Cerebellar nuclear complex (tissue), 1 donor: ENCODE results near the gene C6orf58.
"Not testable (repeated sequence)": the region's sequence is repeated elsewhere in the genome, so short reads cannot be mapped to it uniquely, and the experiment has no call there.

Source experiments
- DNase-seq, 2 experiments: peaks; one replicate each; lab custom pipeline; 2025; lab: John Stamatoyannopoulos, UW

Gene C6orf58

DNA sequence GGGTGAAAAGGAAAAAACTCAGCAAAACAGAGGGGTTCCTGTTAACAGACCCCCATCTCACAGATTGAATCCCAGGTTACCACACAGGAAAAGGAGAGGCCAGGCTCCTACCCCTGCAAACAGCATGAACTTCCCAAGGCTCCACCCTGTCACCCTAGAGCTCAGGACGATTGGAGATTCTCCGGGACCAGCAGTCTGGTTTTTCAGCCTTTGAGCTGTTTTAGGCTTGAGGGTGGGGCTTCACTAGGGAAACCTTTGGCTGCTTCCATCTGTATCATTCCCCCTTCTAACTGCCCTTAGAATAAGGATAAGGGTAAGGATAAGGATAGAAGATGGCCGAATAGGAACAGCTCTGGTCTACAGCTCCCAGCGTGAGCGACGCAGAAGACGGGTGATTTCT lies 16.0 kb downstream of the C6orf58 start:
- DNase-seq: no peak

DNA sequence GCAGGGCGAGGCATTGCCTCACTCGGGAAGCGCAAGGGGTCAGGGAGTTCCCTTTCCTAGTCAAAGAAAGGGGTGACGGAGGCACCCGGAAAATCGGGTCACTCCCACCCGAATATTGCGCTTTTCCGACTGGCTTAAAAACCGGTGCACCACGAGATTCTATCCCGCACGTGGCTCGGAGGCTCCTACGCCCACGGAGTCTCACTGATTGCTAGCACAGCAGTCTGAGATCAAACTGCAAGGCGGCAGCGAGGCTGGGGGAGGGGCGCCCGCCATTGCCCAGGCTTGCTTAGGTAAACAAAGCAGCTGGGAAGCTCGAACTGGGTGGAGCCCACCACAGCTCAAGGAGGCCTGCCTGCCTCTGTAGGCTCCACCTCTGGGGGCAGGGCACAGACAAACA lies 16.5 kb downstream of the C6orf58 start:
- not testable (repeated sequence) for DNase-seq

DNA sequence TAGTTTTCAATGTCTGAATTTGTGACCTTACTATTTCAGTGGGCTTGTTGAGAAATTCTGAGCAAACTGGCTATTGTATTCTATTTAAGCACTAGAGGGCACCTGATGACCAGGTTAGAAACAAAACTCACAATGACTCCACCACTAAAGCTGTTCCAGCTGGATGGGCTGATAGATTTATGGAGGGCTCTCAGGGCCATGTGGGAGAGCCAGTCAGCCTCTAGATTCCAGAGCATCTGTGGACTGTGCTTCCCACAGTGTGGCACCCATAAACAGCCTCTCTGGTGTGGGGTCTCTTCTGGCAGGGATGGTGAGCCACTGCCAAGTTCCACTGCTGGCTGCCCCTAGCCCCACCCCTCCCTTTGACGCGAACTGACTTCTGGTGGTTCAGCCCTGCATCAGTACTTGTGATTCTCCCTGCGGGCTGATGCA lies 29.2 kb downstream of the C6orf58 start:
- no peak for DNase-seq

DNA sequence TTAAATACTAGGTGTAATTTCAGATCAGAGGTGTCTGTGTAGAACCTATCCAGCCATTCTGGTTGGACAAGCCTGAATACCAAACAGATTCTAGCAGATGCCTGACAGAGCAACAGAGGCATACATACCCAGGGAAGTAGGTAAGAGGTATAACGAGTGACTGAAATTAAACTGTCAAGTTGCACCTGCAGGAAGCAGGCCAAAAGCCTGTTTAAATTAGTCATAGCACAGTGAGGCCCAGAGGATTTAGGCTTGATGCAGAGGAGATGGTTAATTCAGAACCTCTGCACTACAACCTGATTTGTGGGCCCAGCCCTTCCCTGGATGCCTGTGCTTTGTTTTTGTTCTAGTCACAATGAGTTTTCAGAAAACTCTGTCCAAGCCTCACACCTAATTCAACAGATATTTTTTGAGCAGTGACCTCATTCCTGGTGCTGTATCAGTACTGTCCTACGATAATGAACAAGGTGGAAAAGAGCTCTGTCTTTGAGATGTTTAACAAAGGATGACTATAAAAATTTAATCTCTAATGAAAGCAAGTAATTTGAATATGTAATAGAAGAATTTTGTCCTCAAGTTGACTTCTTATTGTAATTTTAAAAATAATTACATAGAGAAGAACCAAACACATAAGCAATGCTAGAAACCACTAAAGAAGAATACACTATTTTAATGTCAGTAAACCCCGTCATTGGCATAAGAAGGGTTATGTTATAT lies 31.7 kb downstream of the C6orf58 start:
- no peak for DNase-seq

DNA sequence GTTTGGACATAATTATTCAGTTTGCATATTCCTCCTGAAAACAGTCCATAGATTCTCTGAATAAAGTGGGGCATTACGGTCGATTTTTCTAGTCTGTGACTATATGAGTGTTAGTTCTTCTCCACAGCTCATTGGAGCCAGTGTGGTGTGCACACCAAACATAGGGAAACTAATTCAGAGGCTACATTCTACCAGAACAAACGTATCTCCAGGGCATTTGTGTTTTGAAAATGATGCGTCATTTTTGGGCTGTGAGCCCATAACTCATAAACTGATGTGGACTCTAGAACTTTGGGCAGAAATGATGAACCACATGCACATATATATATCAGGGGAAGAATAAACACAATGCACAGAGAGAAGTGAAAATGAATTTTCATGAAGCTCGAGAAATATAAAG lies 41.8 kb downstream of the C6orf58 start:
- DNase-seq: no peak

DNA sequence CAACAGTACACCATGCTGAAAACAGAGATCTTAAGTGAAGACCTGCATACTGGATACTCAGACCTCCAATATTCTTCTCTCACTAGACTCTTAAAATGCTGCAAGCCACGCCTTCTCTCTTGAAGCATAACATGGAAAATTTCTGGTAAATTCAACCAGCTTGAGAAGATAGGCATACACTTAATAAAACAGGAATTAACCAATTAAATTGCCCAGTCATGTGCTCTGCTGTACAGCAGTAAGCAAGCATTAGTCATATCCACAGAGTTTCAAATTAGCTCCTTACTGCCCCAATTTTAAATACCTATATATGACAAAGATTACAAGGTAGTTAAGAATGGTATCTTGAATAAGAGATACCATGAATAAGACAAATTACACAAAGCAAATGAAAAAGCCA lies 53.8 kb downstream of the C6orf58 start:
- DNase-seq: no peak

DNA sequence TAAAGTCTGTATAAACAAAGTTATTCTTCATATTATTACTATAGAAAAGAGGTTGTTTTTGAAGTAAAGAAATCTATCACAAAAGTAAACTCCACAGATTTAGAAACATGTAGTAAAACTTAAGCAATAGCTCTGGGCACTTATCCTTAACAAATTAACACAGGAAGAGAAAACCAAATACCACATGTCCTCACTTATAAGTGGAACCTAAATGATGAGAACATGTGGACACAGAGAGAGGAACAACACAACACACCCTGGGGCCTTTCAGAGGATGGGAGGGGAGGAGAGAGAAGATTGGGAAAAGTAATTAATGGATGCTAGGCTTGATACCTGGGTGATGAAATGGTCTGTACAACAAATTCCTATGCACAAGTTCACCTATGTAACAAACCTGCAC lies 57.2 kb downstream of the C6orf58 start:
- no peak for DNase-seq

DNA sequence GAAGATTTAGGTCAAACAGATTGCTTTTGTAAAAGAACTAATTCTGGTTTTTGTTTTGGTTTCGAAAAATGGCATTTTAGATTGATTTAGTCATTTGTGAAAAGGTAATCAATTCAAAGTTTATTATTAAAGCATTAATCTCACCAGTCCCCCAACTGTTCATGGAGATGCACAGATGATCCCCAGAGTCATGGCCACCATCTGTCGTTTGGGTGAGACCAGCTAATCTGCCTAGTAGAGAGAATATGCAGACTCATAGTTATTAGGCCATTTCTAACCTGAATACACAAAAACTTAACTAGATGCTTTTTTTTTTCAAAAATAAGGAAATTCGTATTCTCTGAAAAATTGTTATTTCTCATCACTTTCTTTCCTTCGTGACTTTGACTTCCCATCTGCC lies 58.1 kb downstream of the C6orf58 start:
- DNase-seq: no peak

DNA sequence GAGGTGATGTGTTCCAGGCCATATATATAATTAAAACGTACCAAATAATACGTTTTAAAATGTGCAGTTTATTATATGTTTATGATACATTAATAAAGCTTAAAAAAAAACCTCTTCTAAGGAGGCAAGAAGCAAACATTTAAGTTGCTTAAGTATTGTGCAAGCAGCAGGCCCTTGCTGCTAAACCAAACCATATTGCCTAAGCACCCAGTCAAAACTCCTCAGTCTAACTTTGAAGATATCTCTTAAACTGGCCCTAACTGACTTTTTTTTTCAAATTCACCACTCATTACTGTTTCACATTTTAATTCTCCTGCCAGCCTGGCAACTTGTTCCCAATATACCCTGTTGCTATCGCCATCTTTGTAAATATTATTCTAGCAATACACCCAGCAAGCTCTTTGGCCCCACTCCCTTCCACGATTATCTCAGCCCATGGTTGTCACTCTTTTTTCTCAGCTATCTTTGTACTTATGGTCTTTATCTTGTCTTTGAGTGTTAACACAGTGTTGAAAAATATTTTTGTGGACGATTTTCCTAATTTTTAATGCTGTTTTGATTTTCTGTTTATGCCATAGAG lies 60.9 kb downstream of the C6orf58 start:
- DNase-seq: no peak
